IMR-90 (cell line): ENCODE data around the gene RUNX2. TPM values are rescaled to one million over a fixed set of nuclear protein-coding genes. Genes with fewer than 3 reads are reported as not detected.

Experiments used
- ATAC-seq: fragments of 200-7000 bp; cut with Tn5 transposase; 2 replicates; pipeline ENCODE4 v1.9.1; 2020; ENCODE audit warnings: low read depth, mild to moderate bottlenecking, moderate library complexity
- BruUV-seq: library from RNA; stranded (reverse); fragments of 400-500 nt; replicated peaks from 2 replicates; lab custom pipeline; 2021; lab: Mats Ljungman, UMichigan
- CTCF ChIA-PET: fragments of 300-600 bp; formaldehyde crosslinking; extraction: SDS; loops from one replicate; lab custom pipeline; 2021; ENCODE audit warnings: antibody characterized with exemption; lab: Yijun Ruan, JAX
- POLR2A ChIA-PET: fragments of 300-600 bp; sonication (Branson Sonifier 250); formaldehyde crosslinking; loops from one replicate; lab custom pipeline; 2022; ENCODE audit warnings: antibody characterized with exemption; ENCODE audit not compliant: unreplicated experiment; lab: Charles Lee
- DNase-seq: peaks from one replicate; pipeline ENCODE4 v3.0.0; 2013
- H2AFZ ChIP-seq: replicated peaks from 2 replicates; pipeline ENCODE3; 2013; ENCODE audit warnings: low read length, mild to moderate bottlenecking; ENCODE audit not compliant: poor library complexity
- H2AK5ac ChIP-seq: 2 replicates; pipeline ENCODE4 v1.6.1; 2013; ENCODE audit warnings: low read depth, low read length, inconsistent platforms
- H2AK9ac ChIP-seq: replicated peaks from 2 replicates; pipeline ENCODE3; 2013; ENCODE audit warnings: mild to moderate bottlenecking, low read depth, low read length, moderate library complexity; ENCODE audit not compliant: poor library complexity
- H2BK120ac ChIP-seq: 2 replicates; pipeline ENCODE4 v1.6.1; 2013; ENCODE audit warnings: low read depth, low read length, inconsistent platforms
- H2BK15ac ChIP-seq: 3 replicates; pipeline ENCODE4 v1.6.1; 2013; ENCODE audit warnings: low read depth, low read length, inconsistent platforms
- H2BK20ac ChIP-seq: 2 replicates; pipeline ENCODE4 v1.6.1; 2013; ENCODE audit warnings: low read depth, mild to moderate bottlenecking, inconsistent platforms, low read length, moderate library complexity
- H2BK5ac ChIP-seq: 2 replicates; pipeline ENCODE4 v1.6.1; 2013; ENCODE audit warnings: mild to moderate bottlenecking, low read depth, low read length, inconsistent platforms; ENCODE audit not compliant: poor library complexity, severe bottlenecking
- H3K14ac ChIP-seq: replicated peaks from 2 replicates; pipeline ENCODE4 v1.6.1; 2013; ENCODE audit warnings: low read depth, low read length, inconsistent platforms
- H3K18ac ChIP-seq: 2 replicates; pipeline ENCODE4 v1.6.1; 2013; ENCODE audit warnings: low read depth, low read length, control low read depth
- H3K23ac ChIP-seq: 2 replicates; pipeline ENCODE4 v1.6.1; 2013; ENCODE audit warnings: low read depth, low read length, inconsistent platforms
- H3K27ac ChIP-seq: 2 replicates; pipeline ENCODE4 v1.5.1; 2013; ENCODE audit warnings: mild to moderate bottlenecking, control low read depth, low read length; ENCODE audit not compliant: insufficient read depth
- H3K27me3 ChIP-seq: 2 replicates; pipeline ENCODE4 v1.6.1; 2013; ENCODE audit warnings: low read length; ENCODE audit not compliant: control insufficient read depth, insufficient read depth
- H3K36me3 ChIP-seq: 2 replicates; pipeline ENCODE4 v1.6.1; 2013; ENCODE audit warnings: low read length, mixed read lengths; ENCODE audit not compliant: control insufficient read depth, insufficient read depth
- H3K4ac ChIP-seq: 2 replicates; pipeline ENCODE4 v1.6.1; 2013; ENCODE audit warnings: low read depth, low read length, inconsistent platforms
- H3K4me1 ChIP-seq: 2 replicates; pipeline ENCODE4 v1.6.1; 2013; ENCODE audit warnings: low read length, mixed read lengths; ENCODE audit not compliant: control insufficient read depth, insufficient read depth
- H3K4me2 ChIP-seq: 2 replicates; pipeline ENCODE4 v1.6.1; 2013; ENCODE audit warnings: low read depth, mild to moderate bottlenecking, control low read depth, low read length, moderate library complexity
- H3K4me3 ChIP-seq: 2 replicates; pipeline ENCODE4 v1.5.1; 2013; ENCODE audit warnings: low read depth, mild to moderate bottlenecking, control low read depth, low read length, moderate library complexity; ENCODE audit not compliant: insufficient read depth
- H3K56ac ChIP-seq: 2 replicates; pipeline ENCODE4 v1.6.1; 2013; ENCODE audit warnings: low read length, inconsistent platforms; ENCODE audit not compliant: insufficient read depth; ENCODE audit errors: extremely low read depth
- H3K79me1 ChIP-seq, 2 experiments: 2 replicates each; pipeline ENCODE4 v1.6.1; 2013; ENCODE audit warnings: low read length in 2 of 2, inconsistent platforms in 1 of 2, low read depth in 1 of 2
- H3K9ac ChIP-seq: 2 replicates; pipeline ENCODE4 v1.6.1; 2013; ENCODE audit warnings: low read depth, low read length, control low read depth
- H3K9me1 ChIP-seq: 2 replicates; pipeline ENCODE4 v1.6.1; 2013; ENCODE audit warnings: low read length, inconsistent platforms; ENCODE audit not compliant: insufficient read depth
- H3K9me3 ChIP-seq: 2 replicates; pipeline ENCODE4 v1.6.1; 2013; ENCODE audit warnings: low read length; ENCODE audit not compliant: control insufficient read depth, insufficient read depth
- H4K20me1 ChIP-seq: 2 replicates; pipeline ENCODE4 v1.6.1; 2013; ENCODE audit warnings: low read length, inconsistent platforms; ENCODE audit not compliant: insufficient read depth
- H4K5ac ChIP-seq: 2 replicates; pipeline ENCODE4 v1.6.1; 2013; ENCODE audit warnings: mild to moderate bottlenecking, low read depth, low read length, control low read depth
- H4K8ac ChIP-seq, 2 experiments: 2 replicates each; pipeline ENCODE4 v1.6.1; 2013; ENCODE audit warnings: low read depth in 2 of 2, low read length in 2 of 2, control low read depth in 1 of 2, inconsistent platforms in 1 of 2
- H4K91ac ChIP-seq: 2 replicates; pipeline ENCODE4 v1.6.1; 2013; ENCODE audit warnings: low read depth, low read length, inconsistent platforms; ENCODE audit not compliant: insufficient read depth
- CHD1 ChIP-seq: IDR thresholded peaks from 2 replicates; pipeline ENCODE4 v1.6.1; 2012; ENCODE audit warnings: low read depth, low read length, improper control_type of control experiment
- WGBS, 2 experiments: methylation state at CpG; one replicate each; pipeline versions ENCODE4 v1.1.5 to v1.1.7; 2013; ENCODE audit warnings: missing lambda C conversion rate in 2 of 2; ENCODE audit not compliant: insufficient read length in 1 of 2; ENCODE audit errors: extremely low coverage in 2 of 2; 5-methylcytosine and 5-hydroxymethylcytosine counted together
- dilution Hi-C: fragments of 300-500 bp; cut with HindIII; formaldehyde crosslinking; loops from one replicate; pipeline ENCODE4 v1.14.3; 2018; ENCODE audit warnings: low sequenced_read_pairs; ENCODE audit not compliant: unreplicated experiment
- in situ Hi-C: fragments of 300-500 bp; cut with MboI; formaldehyde crosslinking; loops from 3 replicates; pipeline ENCODE4 v1.14.3; 2019; ENCODE audit warnings: low sequenced_read_pairs, inconsistent platforms, mixed read lengths
- intact Hi-C: fragments of 100-400 bp; cut with micrococcal nuclease; formaldehyde crosslinking; loops from 2 replicates; pipeline ENCODE4 v1.10.0; 2022
- polyA plus RNA-seq, 3 experiments: library from polyadenylated mRNA; depleted of rRNA; stranded (reverse); fragments of >200 nt; gene quantifications; 2 replicates each; pipeline ENCODE4 v1.2.3, GENCODE V29; 2012; ENCODE audit warnings: low replicate concordance in 1 of 3
- total RNA-seq: library from RNA; depleted of rRNA; stranded (reverse); fragments of >200 nt; gene quantifications from 2 replicates; pipeline ENCODE4 v1.2.3, GENCODE V29; 2012

Gene RUNX2
- total and polyA plus RNA-seq, 2 of the 4 experiments (the other 2 are of a cell fraction) = 2.3 to 4.7 TPM

DNA sequence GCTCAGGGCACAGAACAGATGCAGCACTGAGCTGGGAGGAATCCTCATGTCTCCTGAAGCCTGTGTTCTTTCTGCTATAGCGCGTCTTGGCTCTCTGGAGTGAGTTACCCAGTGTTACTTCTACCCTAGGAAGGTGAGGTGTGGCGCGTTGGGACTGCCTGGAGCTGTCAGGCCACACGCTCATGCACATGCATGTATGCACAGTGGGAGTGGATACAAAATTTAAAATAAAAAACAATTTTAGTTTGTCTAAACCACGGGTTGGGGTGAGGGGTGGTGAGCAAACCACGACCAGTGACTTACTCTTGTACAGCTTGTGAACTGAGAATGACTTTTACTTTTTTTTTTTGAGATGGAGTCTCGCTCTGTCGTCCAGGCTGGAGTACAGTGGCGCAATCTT, 348.2 kb downstream of the RUNX2 start:
- Histone ChIP-seq H3K4me2 (no peak overlapping the region), H3K27ac (no peak overlapping the region), H3K18ac (no peak overlapping the region), H3K14ac (peak overlapping the region; percentile 2; the same call in 1 of the 2 replicates), H3K9ac (no peak overlapping the region), H3K4me3 (no peak overlapping the region), H3K27me3 (no peaks in the 10 kb centered on the region), H2BK20ac (0 out of 2 replicates have a peak overlapping the region, but pooled peaks have one; percentile 3), H3K4me1 (peaks cover 11% of the 10 kb centered on the region), H4K20me1 (no peaks in the 10 kb centered on the region), H4K8ac (no peak overlapping the region), H2BK15ac (no peak overlapping the region), H3K9me1 (peaks cover 12% of the 10 kb centered on the region; the same call in 1 of the 2 replicates), H4K5ac (no peak overlapping the region), H4K91ac (no peak overlapping the region), H3K36me3 (no peaks in the 10 kb centered on the region), H3K4ac (peak overlapping the region; percentile 50; the same call in 1 of the 2 replicates), H3K56ac (no peak overlapping the region), H2AFZ (no peak overlapping the region), H2AK9ac (peak overlapping the region; percentile 44), H2BK120ac (no peak overlapping the region), H3K9me3 (peaks cover 2% of the 10 kb centered on the region; the same call in 1 of the 2 replicates), H2AK5ac (no peak overlapping the region; the same call in 1 of the 2 replicates), H3K23ac (no peak overlapping the region), H3K79me1 (no peaks in the 10 kb centered on the region), H2BK5ac (no peak overlapping the region)
- no peak for TF ChIP-seq CHD1
- in situ Hi-C loops (no loop called here), intact Hi-C loops (no loop called here), dilution Hi-C loops (no loop called here)
- no CpG with 5 or more reads among the region's 10 CpGs for WGBS, 2 experiments
- no TSS peak for BruUV-seq
- ChIA-PET POLR2A (interaction anchor here (0.5 kb wide), 1 partner anchor 1963 kb away, joined by 9 read pairs; no protein-coding TSS in a partner anchor), CTCF (interaction anchor here (0.6 kb wide), 1 partner anchor 45 kb away, joined by 3 read pairs; no protein-coding TSS in a partner anchor)
- DNase-seq (no peak), ATAC-seq (no peak)
